GM12872 (cell line): Measurements from ENCODE around the gene STK32C.

ENCODE experiments used
- TF ChIP-seq, protein P1 (sequence below): IDR thresholded peaks from 3 replicates; pipeline ENCODE4 v1.5.1; 2011; ENCODE audit warnings: low read depth, mild to moderate bottlenecking, low read length, moderate library complexity; ENCODE audit not compliant: insufficient read depth

STK32C gene

DNA sequence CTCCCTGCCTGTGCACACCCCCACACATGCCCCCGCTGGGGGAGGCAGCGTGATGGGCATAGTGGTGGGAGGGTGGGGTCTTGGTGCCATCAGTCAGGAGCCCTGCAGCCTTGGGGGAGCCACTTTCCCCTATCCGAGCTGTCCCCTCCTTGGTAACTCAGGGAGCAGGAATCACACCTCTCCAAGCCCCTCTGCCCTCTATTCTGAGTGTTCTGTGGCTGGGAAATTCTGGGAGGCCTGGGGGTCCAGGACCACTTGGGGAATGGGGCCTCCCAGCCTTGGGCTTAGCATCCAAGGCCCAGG is 109.7 kb downstream of the STK32C start:
- TF ChIP-seq, protein P1, sequence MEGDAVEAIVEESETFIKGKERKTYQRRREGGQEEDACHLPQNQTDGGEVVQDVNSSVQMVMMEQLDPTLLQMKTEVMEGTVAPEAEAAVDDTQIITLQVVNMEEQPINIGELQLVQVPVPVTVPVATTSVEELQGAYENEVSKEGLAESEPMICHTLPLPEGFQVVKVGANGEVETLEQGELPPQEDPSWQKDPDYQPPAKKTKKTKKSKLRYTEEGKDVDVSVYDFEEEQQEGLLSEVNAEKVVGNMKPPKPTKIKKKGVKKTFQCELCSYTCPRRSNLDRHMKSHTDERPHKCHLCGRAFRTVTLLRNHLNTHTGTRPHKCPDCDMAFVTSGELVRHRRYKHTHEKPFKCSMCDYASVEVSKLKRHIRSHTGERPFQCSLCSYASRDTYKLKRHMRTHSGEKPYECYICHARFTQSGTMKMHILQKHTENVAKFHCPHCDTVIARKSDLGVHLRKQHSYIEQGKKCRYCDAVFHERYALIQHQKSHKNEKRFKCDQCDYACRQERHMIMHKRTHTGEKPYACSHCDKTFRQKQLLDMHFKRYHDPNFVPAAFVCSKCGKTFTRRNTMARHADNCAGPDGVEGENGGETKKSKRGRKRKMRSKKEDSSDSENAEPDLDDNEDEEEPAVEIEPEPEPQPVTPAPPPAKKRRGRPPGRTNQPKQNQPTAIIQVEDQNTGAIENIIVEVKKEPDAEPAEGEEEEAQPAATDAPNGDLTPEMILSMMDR, result no peak

DNA sequence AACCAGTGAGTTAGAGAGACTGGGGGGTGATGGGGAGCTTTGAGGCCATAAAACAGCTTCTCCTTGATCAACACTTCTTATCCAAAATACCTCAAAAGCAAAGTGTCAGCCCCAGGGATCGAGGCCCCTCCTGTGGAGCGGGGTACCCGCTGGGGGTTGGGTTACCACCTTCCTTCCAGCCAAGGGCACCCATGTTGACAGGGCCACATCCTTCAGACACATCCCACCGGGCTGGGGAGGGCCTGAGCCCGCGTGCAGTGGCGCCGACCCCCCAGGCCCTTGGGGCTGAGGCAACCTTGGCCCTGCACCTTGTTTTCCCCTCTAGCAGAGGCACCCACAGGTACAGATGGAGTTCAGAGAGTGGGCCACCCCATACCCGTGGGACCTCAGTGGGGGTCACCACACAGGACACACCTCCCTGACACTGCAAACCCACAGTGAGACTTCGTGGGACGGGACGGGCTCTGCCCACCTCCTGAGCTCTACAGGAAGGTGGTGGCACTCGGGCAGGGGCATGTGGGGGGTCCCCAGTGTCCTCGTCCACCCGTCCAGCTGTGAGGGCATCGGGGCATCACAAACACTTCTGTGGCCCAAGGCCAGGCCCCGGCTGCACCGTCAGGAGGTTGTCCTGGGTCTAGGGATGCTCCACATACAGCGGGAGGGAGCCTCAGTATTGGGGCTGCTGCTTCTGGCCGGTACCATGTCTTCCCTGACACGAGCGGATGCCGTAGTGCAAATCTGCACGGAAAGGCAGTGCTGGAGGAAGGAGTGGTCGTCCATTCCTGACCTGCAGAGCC is 110.3 kb downstream of the STK32C start:
- TF ChIP-seq, protein P1, result no peak

DNA sequence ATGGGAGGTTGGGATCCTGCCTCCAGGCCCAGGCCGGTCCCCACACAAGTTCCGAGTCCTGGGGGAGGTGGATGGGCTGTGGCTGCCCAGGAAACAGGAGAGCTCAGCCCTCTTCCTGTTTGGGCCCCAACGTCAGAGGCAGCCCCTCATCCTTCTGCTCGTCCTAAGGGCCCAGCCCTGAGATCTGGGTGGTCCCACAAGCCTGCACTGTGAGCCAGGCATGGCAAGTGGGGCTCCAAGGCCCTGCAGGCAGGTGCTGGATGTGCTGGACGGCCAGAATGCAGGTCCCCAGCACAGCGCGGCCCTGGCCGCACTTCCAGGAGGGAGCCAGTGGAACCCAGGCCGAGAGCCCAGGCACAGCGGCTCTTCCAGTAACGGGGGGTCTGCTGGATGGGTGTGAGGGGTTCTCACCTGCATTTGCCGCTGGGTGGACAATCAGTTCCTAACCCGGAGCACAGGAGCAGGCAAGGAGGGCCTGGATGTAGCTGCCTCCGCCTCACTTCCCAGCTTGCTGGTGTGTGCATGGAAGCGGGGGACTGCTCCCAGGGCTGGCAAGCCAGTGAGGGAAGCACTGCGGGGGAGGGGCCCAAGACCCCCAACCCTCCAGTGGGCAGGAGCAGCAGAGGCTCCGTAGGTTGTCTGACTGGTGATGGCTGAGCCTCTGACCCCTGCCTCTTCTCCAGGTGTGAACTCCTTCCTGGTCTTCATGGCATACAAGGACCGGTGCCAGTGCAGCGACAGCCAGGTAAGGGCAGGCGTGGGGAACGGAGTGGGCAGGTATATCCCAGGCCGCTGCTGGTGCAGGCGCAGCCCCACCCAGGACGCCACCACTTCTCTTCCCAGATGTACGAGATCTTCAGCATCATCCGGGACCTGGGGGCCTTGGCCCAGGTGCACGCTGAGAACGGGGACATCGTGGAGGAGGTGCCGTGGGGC is 111.3 kb downstream of the STK32C start:
- TF ChIP-seq, protein P1, result no peak

DNA sequence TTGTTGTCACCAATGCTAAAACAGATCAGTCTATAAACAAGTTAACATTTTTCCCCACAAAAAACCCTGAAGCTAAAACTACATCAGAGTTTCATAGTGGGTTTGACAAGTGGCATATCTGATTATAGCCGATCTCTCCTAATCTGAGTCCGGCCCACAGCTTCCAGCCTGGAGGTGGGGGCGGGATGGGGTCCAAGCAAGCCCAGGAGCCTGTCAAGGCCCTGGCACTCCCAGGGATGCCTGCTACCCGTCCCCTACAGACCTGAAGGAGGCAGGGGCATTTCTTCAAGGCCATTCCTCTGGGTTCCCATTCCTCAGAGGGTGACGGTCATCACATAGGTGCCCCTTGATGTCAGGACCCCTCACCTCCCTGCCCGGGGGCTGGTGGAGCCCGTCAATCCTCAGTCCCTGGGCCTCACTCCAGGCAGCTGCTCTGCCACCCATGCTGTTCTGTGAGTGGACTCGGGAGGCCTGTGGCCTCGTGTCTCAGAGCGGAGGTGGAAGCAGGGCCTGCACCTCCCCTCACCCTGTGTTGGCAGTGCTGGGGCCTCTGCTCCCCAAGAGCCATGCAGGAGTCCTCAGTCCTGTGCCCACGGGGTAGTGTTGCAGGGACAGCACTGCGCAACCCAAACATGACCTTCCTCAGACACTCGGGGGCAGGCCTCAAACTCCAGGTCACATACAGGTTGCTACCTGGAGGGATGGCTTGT is 112.2 kb downstream of the STK32C start:
- TF ChIP-seq, protein P1, result no peak

DNA sequence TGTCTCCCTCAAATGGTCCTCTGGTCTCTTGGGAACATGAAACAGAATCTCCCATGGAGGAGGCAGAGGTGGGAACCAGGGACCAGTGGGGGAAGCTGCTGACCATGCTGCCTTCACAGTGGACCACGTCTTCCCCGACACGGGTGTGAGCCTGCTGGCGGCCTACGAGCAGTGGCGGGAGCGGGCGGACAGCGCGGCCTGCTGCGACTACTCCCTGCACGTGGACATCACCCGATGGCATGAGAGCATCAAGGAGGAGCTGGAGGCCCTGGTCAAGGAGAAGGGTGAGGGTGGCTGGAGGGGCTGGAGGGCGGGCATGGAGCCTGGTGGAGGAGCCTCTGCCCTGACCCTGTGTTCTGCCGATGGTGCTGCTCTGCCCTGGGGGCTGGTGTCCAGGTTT is 113.0 kb downstream of the STK32C start:
- TF ChIP-seq, protein P1, result no peak

DNA sequence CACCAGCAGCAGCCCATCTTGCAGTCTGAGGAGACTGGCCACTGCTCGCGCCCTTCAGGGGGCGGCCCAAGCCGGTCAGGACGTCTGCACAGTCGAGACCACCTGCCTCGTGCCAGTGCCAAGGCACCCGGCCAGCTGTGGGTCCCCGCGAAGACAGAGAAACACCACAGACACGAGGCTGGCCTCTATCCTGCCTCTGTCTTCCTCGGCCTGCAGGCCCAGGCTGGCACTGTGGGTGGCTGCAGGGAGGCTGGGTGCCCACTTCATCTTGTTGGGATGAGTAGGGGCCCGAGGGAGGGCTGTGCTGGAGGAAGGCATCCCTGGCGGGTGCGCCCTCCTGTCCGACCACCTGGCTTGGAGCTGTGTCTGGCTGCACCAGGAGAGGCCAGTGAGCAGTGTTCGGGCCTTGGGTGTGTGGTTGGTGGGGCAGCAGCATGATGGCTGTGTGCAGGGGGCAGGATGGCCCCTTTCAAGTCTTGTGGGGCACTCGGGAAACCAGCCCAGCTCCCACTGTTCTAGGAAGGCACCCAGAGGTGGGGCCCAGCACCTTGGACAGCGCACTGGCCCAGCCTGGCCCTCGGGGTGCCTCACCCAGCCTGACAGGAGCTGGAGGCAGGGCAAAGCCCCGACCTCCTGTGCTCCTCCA is 113.7 kb downstream of the STK32C start:
- TF ChIP-seq, protein P1, result no peak
